DND-41 (cell line): Measurements from ENCODE around the gene ZFYVE28.

Experiments
- ATAC-seq: fragments of 200-7000 bp; cut with Tn5 transposase; 3 replicates; pipeline ENCODE4 v1.9.1; 2021; ENCODE audit warnings: low read depth; ENCODE audit not compliant: insufficient read depth
- DNase-seq: peaks from one replicate; pipeline ENCODE4 v3.0.0-alpha.2; 2020
- H2AFZ ChIP-seq: 2 replicates; pipeline ENCODE4 v1.6.0; 2012; ENCODE audit warnings: low read depth, low read length
- H3K27ac ChIP-seq: 2 replicates; pipeline ENCODE4 v1.5.1; 2012; ENCODE audit warnings: low read length, inconsistent platforms
- H3K27me3 ChIP-seq: fragments of 200-600 bp; sonication (generic); 2 replicates; pipeline ENCODE4 v1.6.0; 2012; ENCODE audit warnings: low read length, mild to moderate bottlenecking, inconsistent platforms; ENCODE audit not compliant: insufficient read depth, poor library complexity
- H3K36me3 ChIP-seq: 2 replicates; pipeline ENCODE4 v1.5.1; 2012; ENCODE audit warnings: low read length, inconsistent platforms; ENCODE audit not compliant: insufficient read depth
- H3K4me1 ChIP-seq: 2 replicates; pipeline ENCODE4 v1.5.1; 2012; ENCODE audit warnings: mild to moderate bottlenecking, low read length; ENCODE audit not compliant: insufficient read depth
- H3K4me2 ChIP-seq: 2 replicates; pipeline ENCODE4 v1.6.0; 2012; ENCODE audit warnings: mild to moderate bottlenecking, moderate library complexity, low read length, inconsistent platforms; ENCODE audit not compliant: insufficient read depth
- H3K4me3 ChIP-seq, 2 experiments: fragments of 200-600 bp in 1 of 2; shearing (Covaris generic) in 1 of 2; 2 replicates each; pipeline ENCODE4 v1.5.1; 2012 to 2016; ENCODE audit warnings: inconsistent platforms in 2 of 2, low read length in 2 of 2, mild to moderate bottlenecking in 2 of 2, low read depth in 1 of 2, moderate library complexity in 1 of 2
- H3K79me2 ChIP-seq: 2 replicates; pipeline ENCODE4 v1.6.0; 2012; ENCODE audit warnings: low read length, inconsistent platforms; ENCODE audit not compliant: insufficient read depth
- H3K9ac ChIP-seq: 2 replicates; pipeline ENCODE4 v1.6.0; 2012; ENCODE audit warnings: low read depth, mild to moderate bottlenecking, inconsistent platforms, low read length, moderate library complexity
- H3K9me3 ChIP-seq: 2 replicates; pipeline ENCODE4 v1.5.1; 2012; ENCODE audit warnings: low read length, moderate library complexity, mild to moderate bottlenecking, inconsistent platforms; ENCODE audit not compliant: insufficient read depth, severe bottlenecking
- H4K20me1 ChIP-seq: 2 replicates; pipeline ENCODE4 v1.6.0; 2012; ENCODE audit warnings: low read length; ENCODE audit not compliant: insufficient read depth
- EZH2 ChIP-seq: IDR thresholded peaks from 3 replicates; pipeline ENCODE4 v1.6.1; 2012; ENCODE audit warnings: borderline replicate concordance, low read depth, mild to moderate bottlenecking, moderate library complexity, low read length, inconsistent platforms; ENCODE audit not compliant: severe bottlenecking
- TF ChIP-seq, protein P1 (sequence below): IDR thresholded peaks from 2 replicates; pipeline ENCODE4 v1.5.1; 2012; ENCODE audit warnings: borderline replicate concordance, low read length, moderate library complexity, mild to moderate bottlenecking; ENCODE audit not compliant: poor library complexity, severe bottlenecking; ENCODE audit errors: extremely low read depth

ZFYVE28 gene

DNA sequence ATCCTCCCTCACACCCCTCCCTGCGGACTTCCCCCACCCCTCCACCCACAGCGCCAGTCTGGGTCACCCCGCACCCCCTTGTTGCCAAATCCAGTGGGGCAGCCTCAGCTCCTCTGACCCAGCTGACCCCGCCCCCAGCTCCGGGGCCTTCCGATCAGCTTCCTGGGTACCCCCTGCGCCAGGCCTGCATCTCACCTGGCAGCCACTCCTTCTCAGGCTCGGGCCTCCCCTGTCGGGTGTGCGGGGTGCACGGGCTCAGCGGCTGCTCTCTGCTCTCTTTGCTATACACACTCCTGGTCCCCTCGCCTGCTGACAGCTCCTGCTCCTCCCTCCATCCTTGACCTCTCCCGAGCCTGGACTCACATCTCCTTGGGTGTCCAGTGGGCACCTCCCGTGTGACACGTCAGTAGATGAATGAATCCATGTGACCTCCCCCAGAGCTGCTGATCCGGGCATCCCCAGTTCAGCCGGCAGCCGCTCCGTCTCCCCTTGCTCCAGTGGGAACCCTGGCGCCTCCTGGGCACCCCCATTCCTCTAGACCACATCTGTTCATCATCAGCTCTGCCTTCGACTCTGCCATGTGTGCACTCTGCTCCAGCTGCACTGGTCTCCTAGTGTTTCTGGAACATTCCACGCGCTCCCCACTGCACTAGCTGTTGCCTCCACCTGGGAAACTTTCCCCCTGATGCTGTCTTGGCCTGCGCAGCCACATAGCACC, 10.2 kb upstream of the ZFYVE28 start:
- Histone ChIP-seq H3K36me3 (no peaks in the 10 kb centered on the region), H3K4me1 (no peaks in the 10 kb centered on the region), H3K27ac (no peak overlapping the region), H3K27me3 (no peaks in the 10 kb centered on the region), H3K4me2 (no peak overlapping the region), H3K79me2 (no peaks in the 10 kb centered on the region), H3K9me3 (no peaks in the 10 kb centered on the region), H3K9ac (no peak overlapping the region), H2AFZ (no peak overlapping the region), H3K4me3 (no peak overlapping the region), H4K20me1 (peaks cover 33% of the 10 kb centered on the region)
- TF ChIP-seq, protein P1, sequence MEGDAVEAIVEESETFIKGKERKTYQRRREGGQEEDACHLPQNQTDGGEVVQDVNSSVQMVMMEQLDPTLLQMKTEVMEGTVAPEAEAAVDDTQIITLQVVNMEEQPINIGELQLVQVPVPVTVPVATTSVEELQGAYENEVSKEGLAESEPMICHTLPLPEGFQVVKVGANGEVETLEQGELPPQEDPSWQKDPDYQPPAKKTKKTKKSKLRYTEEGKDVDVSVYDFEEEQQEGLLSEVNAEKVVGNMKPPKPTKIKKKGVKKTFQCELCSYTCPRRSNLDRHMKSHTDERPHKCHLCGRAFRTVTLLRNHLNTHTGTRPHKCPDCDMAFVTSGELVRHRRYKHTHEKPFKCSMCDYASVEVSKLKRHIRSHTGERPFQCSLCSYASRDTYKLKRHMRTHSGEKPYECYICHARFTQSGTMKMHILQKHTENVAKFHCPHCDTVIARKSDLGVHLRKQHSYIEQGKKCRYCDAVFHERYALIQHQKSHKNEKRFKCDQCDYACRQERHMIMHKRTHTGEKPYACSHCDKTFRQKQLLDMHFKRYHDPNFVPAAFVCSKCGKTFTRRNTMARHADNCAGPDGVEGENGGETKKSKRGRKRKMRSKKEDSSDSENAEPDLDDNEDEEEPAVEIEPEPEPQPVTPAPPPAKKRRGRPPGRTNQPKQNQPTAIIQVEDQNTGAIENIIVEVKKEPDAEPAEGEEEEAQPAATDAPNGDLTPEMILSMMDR: no peak
- TF ChIP-seq EZH2: no peak
- DNase-seq: no peak
- no peak for ATAC-seq

DNA sequence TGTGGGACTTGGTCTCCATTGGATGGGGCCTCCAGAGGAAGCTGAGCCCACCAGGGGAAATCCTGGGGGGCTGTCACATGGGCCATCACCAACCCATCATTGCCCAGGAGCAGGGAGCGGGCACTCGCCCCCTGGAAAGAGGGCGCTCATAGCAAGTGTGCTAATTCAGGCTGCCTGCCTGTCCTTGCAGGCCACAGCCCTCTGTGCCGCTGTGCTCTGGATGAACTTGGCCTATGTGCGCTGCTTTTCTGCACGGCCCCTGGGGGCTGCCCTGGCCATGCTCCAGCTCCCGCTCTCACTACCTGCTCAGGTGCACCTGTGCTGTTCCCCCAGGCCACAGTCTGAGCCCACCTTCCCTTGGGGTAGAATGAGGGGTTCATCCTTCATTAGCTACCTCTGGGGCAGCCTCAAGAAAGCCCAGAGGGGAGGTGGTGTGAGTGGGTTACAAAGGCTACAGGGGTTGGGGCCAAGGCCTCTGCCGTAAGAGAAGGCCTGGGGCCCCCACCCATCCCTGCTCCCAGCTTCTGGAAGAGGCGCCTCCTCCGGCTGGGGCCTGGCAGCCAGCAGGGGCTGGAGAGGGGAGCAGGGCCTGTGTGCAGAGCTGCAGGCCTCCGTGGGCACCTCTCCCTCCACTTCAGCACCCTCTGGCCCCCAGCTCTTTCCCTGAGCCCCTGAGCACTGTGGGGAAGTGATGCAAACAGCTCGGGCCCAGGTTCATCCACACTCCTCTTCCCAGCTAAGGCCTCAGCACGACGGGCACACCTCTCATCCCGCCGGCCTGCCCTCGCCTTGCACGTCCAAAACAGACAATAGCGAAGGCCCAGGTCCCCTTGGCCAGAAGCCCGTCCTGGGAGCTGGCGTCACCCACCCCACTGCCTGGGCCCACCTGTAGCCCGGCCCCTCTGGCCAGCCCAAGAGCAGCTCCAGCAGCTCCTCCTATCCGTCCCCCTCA, 9.2 kb upstream of the ZFYVE28 start:
- Histone ChIP-seq H4K20me1 (peaks cover 42% of the 10 kb centered on the region), H3K27ac (no peak overlapping the region), H3K9ac (no peak overlapping the region), H3K9me3 (no peaks in the 10 kb centered on the region), H3K4me3 (no peak overlapping the region), H3K79me2 (no peaks in the 10 kb centered on the region), H3K4me2 (no peak overlapping the region), H3K36me3 (no peaks in the 10 kb centered on the region), H3K27me3 (peaks cover 7% of the 10 kb centered on the region), H3K4me1 (no peaks in the 10 kb centered on the region), H2AFZ (no peak overlapping the region)
- DNase-seq (no peak), ATAC-seq (no peak)
- TF ChIP-seq, protein P1: no peak
- TF ChIP-seq EZH2: no peak

DNA sequence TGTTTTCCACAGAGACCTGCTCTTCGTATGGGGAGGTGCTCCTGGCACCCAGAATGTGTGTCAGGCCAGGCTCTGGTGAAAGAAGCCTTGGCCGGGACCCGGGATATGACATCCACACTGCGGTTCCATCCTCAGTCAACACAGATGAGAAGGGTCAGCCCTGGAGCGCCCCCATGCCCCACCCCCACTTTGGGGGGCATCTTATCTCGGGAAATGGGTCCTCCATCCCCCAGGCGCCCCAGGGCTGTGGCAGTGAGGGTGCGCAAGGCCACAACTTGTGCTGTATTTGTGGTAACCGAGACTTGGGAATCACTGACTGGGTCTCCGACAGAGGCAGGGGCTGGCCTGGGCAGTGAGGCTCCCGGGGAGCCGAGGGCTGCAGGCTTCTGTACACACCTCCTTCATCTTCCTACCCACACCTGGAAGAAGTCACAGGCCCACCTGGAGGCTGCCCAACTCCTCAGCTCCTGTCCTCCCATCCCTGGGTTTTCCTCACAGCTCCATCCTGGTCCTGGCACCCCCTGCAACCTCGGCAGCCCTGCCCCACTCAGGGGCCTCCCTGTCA, 8.3 kb upstream of the ZFYVE28 start:
- Histone ChIP-seq H4K20me1 (peaks cover 40% of the 10 kb centered on the region), H3K9me3 (no peaks in the 10 kb centered on the region), H3K79me2 (no peaks in the 10 kb centered on the region), H3K27me3 (peaks cover 12% of the 10 kb centered on the region), H2AFZ (no peak overlapping the region), H3K4me2 (no peak overlapping the region), H3K9ac (no peak overlapping the region), H3K4me1 (no peaks in the 10 kb centered on the region), H3K27ac (no peak overlapping the region), H3K4me3 (no peak overlapping the region), H3K36me3 (no peaks in the 10 kb centered on the region)
- DNase-seq: no peak
- TF ChIP-seq, protein P1: no peak
- TF ChIP-seq EZH2: no peak
- no peak for ATAC-seq
